ENCODE results near the gene LMF1. TPM values are rescaled to one million over a fixed set of nuclear protein-coding genes. Genes with fewer than 3 reads are reported as not detected.
A peak's percentile ranks its signal among the peaks of the same experiment; 100 is the strongest.

LMF1 gene
- total and polyA plus RNA-seq, 9 of the 15 experiments (the other 6 are each of a cell fraction or from before 2014, with no cell fraction given): 0.11 to 1.6 (median 0.55) TPM; not detected in 1

- TF ChIP-seq BMI1 (IDR thresholded peaks at IDR 0.05; ENCODE audit: low read length) (no peak), EP300 (IDR thresholded peaks at IDR 0.05; ENCODE audit: low read length) (no peak), THRA (IDR thresholded peaks at IDR 0.05) (no peak), TOE1 (IDR thresholded peaks at IDR 0.05; ENCODE audit: borderline replicate concordance) (no peak), TOE1 (CRISPR knock-in tag; IDR thresholded peaks at IDR 0.05; ENCODE audit: borderline replicate concordance, low read depth) (no peak), ZC3H4 (CRISPR knock-in tag; IDR thresholded peaks at IDR 0.05; ENCODE audit: borderline replicate concordance) (no peak), MYBL2 (IDR thresholded peaks at IDR 0.05; ENCODE audit: low read depth) (no peak), MYBL2 (CRISPR knock-in tag; IDR thresholded peaks at IDR 0.05; ENCODE audit: borderline replicate concordance) (no peak), NFE2 (IDR thresholded peaks at IDR 0.05; ENCODE audit: low read depth) (peak; percentile 4; the same call in 1 of the 2 replicates), TRIM24 (IDR thresholded peaks at IDR 0.05) (no peak), ZBTB26 (CRISPR knock-in tag; IDR thresholded peaks at IDR 0.05) (no peak), ESRRB (CRISPR knock-in tag; IDR thresholded peaks at IDR 0.05; ENCODE audit: borderline replicate concordance) (no peak), ARID4B (CRISPR knock-in tag; IDR thresholded peaks at IDR 0.05) (no peak), ZHX1 (conservative IDR thresholded peaks at IDR 0.05; ENCODE audit: low read length) (no peak), ZBTB34 (CRISPR knock-in tag; IDR thresholded peaks at IDR 0.05) (no peak), CBFA2T3 (IDR thresholded peaks at IDR 0.05) (no peak), KLF6 (CRISPR knock-in tag; IDR thresholded peaks at IDR 0.05; ENCODE audit: borderline replicate concordance) (no peak), ZNF184 (CRISPR knock-in tag; IDR thresholded peaks at IDR 0.05) (no peak)
These were observed 104.4 kb downstream of the LMF1 start (continued) for GRCh38 chr16:866252-866896.

All from K562 (cell line).